A549 (cell line): ENCODE results near the gene MAP3K5. TPM values are rescaled to one million over a fixed set of nuclear protein-coding genes. Genes with fewer than 3 reads are reported as not detected.

ENCODE experiments used
- ATAC-seq, 2 experiments: fragments of 200-7000 bp in 1 of 2; fragments of >200 bp in 1 of 2; cut with Nextera tagmentation in 1 of 2; cut with Tn5 transposase in 1 of 2; 3 replicates each; pipeline versions ENCODE4 v1.8.0 to v1.9.1; 2018 to 2020; ENCODE audit warnings: mild to moderate bottlenecking in 1 of 2, moderate library complexity in 1 of 2
- CTCF ChIA-PET: fragments of 300-600 bp; sonication (Branson Sonifier 250); formaldehyde crosslinking; extraction: SDS; loops from one replicate; lab custom pipeline; 2021; ENCODE audit warnings: antibody characterized with exemption, inconsistent platforms; lab: Yijun Ruan, JAX
- POLR2A ChIA-PET: fragments of 350-600 bp; formaldehyde crosslinking; extraction: SDS; loops from one replicate; lab custom pipeline; 2021; ENCODE audit warnings: antibody characterized with exemption, inconsistent platforms; lab: Yijun Ruan, JAX
- DNase-seq, 2 experiments: peaks; one replicate each; pipeline versions ENCODE4 v3.0.0 to v3.0.0-alpha.2; 2011 to 2016; ENCODE audit warnings: low read depth in 1 of 2, low spot score in 1 of 2
- FAIRE-seq: peaks from 2 replicates; lab custom pipeline; 2011; peaks lifted over from hg19 to GRCh38; lab: Jason Lieb, UNC
- H3K27ac ChIP-seq, 2 experiments: fragments of >200 bp; sonication (Bioruptor Twin); formaldehyde crosslinking; 3 replicates each; pipeline ENCODE4 v1.5.1; 2016 to 2017
- H3K4me1 ChIP-seq: fragments of >200 bp; sonication (Bioruptor Twin); formaldehyde crosslinking; 3 replicates; pipeline ENCODE4 v1.6.1; 2016
- H3K4me2 ChIP-seq: fragments of >200 bp; sonication (Bioruptor Twin); formaldehyde crosslinking; 3 replicates; pipeline ENCODE4 v1.6.1; 2016
- H3K4me3 ChIP-seq: fragments of >200 bp; sonication (Bioruptor Twin); formaldehyde crosslinking; 3 replicates; pipeline ENCODE4 v1.5.1; 2016
- H3K9me3 ChIP-seq: fragments of >200 bp; sonication (Bioruptor Twin); formaldehyde crosslinking; 3 replicates; pipeline ENCODE4 v1.6.1; 2016
- CBX8 ChIP-seq: fragments of 200-600 bp; sonication (generic); IDR thresholded peaks from 2 replicates; pipeline ENCODE4 v1.6.1; 2016
- CEBPB ChIP-seq, 2 experiments: fragments of >200 bp in 1 of 2; sonication (Bioruptor Twin) in 1 of 2; formaldehyde crosslinking in 1 of 2; IDR thresholded peaks; 2 replicates each; pipeline ENCODE4 v1.6.1; 2012 to 2016
- CHD2 ChIP-seq: fragments of 150-350 bp; IDR thresholded peaks from 2 replicates; pipeline ENCODE4 v1.6.1; 2014; ENCODE audit warnings: low read length; ENCODE audit not compliant: partially characterized antibody
- EHMT2 ChIP-seq: fragments of 200-600 bp; sonication (generic); IDR thresholded peaks from 2 replicates; pipeline ENCODE4 v1.6.1; 2016; ENCODE audit warnings: antibody characterized with exemption, low read depth, mild to moderate bottlenecking, moderate library complexity
- FOSB ChIP-seq: fragments of 250-450 bp; sonication (Bioruptor Pico); IDR thresholded peaks from 2 replicates; pipeline ENCODE4 v1.5.0; 2020; ENCODE audit warnings: mild to moderate bottlenecking, moderate library complexity
- FOSL2 ChIP-seq, 2 experiments: fragments of 450-650 bp in 1 of 2; fragments of >200 bp in 1 of 2; sonication (Bioruptor Twin) in 1 of 2; formaldehyde crosslinking; IDR thresholded peaks; 2 replicates each; pipeline versions ENCODE4 v1.5.0 to v1.6.1; 2016 to 2020; ENCODE audit warnings: mild to moderate bottlenecking in 1 of 2, moderate library complexity in 1 of 2
- GATA3 ChIP-seq: IDR thresholded peaks from 2 replicates; pipeline ENCODE4 v1.6.1; 2012; ENCODE audit warnings: borderline replicate concordance
- HDAC2 ChIP-seq: fragments of 200-600 bp; sonication (generic); IDR thresholded peaks from 2 replicates; pipeline ENCODE4 v1.6.1; 2016
- KDM1A ChIP-seq: fragments of 200-600 bp; sonication (generic); IDR thresholded peaks from 2 replicates; pipeline ENCODE4 v1.6.1; 2016; ENCODE audit warnings: low read depth, mild to moderate bottlenecking
- KDM5A ChIP-seq: fragments of 200-600 bp; sonication (generic); IDR thresholded peaks from 2 replicates; pipeline ENCODE4 v1.6.1; 2016; ENCODE audit warnings: antibody characterized with exemption, mild to moderate bottlenecking
- RARB ChIP-seq: fragments of 250-450 bp; sonication (Bioruptor Pico); IDR thresholded peaks from 2 replicates; pipeline ENCODE4 v1.8.0; 2021; ENCODE audit warnings: mild to moderate bottlenecking, moderate library complexity
- RFX5 ChIP-seq: fragments of 450-650 bp; IDR thresholded peaks from 2 replicates; pipeline ENCODE4 v1.7.1; 2014; ENCODE audit warnings: antibody characterized with exemption, mild to moderate bottlenecking, moderate library complexity
- RNF2 ChIP-seq: fragments of 200-600 bp; sonication (generic); IDR thresholded peaks from 2 replicates; pipeline ENCODE4 v1.6.1; 2016; ENCODE audit warnings: low read depth, mild to moderate bottlenecking, antibody characterized with exemption, moderate library complexity, borderline replicate concordance
- SMC3 ChIP-seq: fragments of >200 bp; sonication (Bioruptor Twin); formaldehyde crosslinking; IDR thresholded peaks from 3 replicates; pipeline ENCODE4 v1.6.1; 2018; ENCODE audit warnings: inconsistent platforms
- TFCP2L1 ChIP-seq: fragments of 250-450 bp; sonication (Bioruptor Pico); IDR thresholded peaks from 2 replicates; pipeline ENCODE4 v1.5.0; 2021; ENCODE audit warnings: mild to moderate bottlenecking
- ZSCAN20 ChIP-seq: fragments of 250-450 bp; sonication (Bioruptor Pico); IDR thresholded peaks from 2 replicates; pipeline ENCODE4 v1.8.0; 2022; ENCODE audit warnings: mild to moderate bottlenecking, moderate library complexity
- WGBS: methylation state at CpG from one replicate; pipeline ENCODE4 v1.1.6; 2017; ENCODE audit errors: missing lambda C conversion rate; 5-methylcytosine and 5-hydroxymethylcytosine counted together
- polyA plus RNA-seq, 4 experiments: library from polyadenylated mRNA; depleted of rRNA in 3 of 4; stranded (reverse); fragments of >200 nt; fragmentation: RNase III in 1 of 4; extraction: RNeasy Plus Mini Kit Qiagen cat#74134 plus additional on column Dnase treatment in 1 of 4; gene quantifications; 2 replicates in 3 of 4; 3 replicates in 1 of 4; pipeline ENCODE4 v1.2.3, GENCODE V29; 2011 to 2017
- TF ChIP-seq, protein P1 (sequence below): fragments of >200 bp; sonication (Bioruptor Twin); formaldehyde crosslinking; IDR thresholded peaks from 3 replicates; pipeline ENCODE4 v1.6.1; 2016
- TF ChIP-seq, protein P2 (sequence below): fragments of 200-600 bp; sonication (generic); IDR thresholded peaks from 2 replicates; pipeline ENCODE4 v1.6.1; 2016; ENCODE audit warnings: antibody characterized with exemption, mild to moderate bottlenecking, moderate library complexity
- TF ChIP-seq, protein P3 (sequence below): fragments of 250-450 bp; sonication (Bioruptor Pico); IDR thresholded peaks from 2 replicates; pipeline ENCODE4 v1.5.0; 2020; ENCODE audit warnings: low read depth, mild to moderate bottlenecking, moderate library complexity
- TF ChIP-seq, protein P4 (sequence below): fragments of 450-650 bp; IDR thresholded peaks from 2 replicates; pipeline ENCODE4 v1.6.1; 2014; ENCODE audit warnings: antibody characterized with exemption

The MAP3K5 gene
- polyA plus RNA-seq, 2 of the 4 experiments (the other 2 are of a cell fraction) = 2.1 to 4.1 TPM

DNA sequence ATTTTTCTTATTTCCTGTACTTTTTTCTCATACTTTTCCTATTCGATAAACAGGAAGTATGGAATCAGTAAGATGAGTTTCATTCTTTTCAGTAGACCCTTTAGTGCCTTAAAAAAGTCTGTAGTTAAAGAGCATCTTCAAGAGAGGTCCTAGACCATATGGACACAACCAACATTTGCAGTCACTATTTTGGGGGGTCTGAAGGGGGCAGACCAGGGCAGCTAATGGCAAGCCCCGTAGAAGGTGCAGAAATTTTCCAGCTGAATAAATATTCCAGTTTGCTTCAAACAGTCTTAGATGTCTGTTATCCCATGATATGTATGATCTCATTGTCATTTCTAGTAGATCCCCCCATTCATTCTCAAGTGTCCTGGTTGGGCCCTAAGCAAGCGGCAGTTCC, 52.8 kb downstream of the MAP3K5 start:
- DNase-seq = no peak
- Histone ChIP-seq H3K4me1 (0 out of 3 replicates have a peak, but pooled peaks cover 2% of the 10 kb centered on the region), H3K9me3 (no peaks in the 10 kb centered on the region), H3K27ac (no peak overlapping the region), H3K4me3 (no peak overlapping the region), H3K4me2 (no peak overlapping the region)
- no peak for FAIRE-seq
- TF ChIP-seq FOSL2 (IDR thresholded peaks at IDR 0.05) (no peak), FOSL2 (CRISPR knock-in tag; IDR thresholded peaks at IDR 0.05) (no peak), CHD2 (no peak), GATA3 (no peak), ZSCAN20 (CRISPR knock-in tag) (no peak), RFX5 (no peak), CBX8 (no peak), EHMT2 (no peak), KDM5A (no peak), RNF2 (no peak), KDM1A (no peak)
- TF ChIP-seq, protein P1, sequence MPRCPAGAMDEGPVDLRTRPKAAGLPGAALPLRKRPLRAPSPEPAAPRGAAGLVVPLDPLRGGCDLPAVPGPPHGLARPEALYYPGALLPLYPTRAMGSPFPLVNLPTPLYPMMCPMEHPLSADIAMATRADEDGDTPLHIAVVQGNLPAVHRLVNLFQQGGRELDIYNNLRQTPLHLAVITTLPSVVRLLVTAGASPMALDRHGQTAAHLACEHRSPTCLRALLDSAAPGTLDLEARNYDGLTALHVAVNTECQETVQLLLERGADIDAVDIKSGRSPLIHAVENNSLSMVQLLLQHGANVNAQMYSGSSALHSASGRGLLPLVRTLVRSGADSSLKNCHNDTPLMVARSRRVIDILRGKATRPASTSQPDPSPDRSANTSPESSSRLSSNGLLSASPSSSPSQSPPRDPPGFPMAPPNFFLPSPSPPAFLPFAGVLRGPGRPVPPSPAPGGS = no peak
- TF ChIP-seq, protein P2, sequence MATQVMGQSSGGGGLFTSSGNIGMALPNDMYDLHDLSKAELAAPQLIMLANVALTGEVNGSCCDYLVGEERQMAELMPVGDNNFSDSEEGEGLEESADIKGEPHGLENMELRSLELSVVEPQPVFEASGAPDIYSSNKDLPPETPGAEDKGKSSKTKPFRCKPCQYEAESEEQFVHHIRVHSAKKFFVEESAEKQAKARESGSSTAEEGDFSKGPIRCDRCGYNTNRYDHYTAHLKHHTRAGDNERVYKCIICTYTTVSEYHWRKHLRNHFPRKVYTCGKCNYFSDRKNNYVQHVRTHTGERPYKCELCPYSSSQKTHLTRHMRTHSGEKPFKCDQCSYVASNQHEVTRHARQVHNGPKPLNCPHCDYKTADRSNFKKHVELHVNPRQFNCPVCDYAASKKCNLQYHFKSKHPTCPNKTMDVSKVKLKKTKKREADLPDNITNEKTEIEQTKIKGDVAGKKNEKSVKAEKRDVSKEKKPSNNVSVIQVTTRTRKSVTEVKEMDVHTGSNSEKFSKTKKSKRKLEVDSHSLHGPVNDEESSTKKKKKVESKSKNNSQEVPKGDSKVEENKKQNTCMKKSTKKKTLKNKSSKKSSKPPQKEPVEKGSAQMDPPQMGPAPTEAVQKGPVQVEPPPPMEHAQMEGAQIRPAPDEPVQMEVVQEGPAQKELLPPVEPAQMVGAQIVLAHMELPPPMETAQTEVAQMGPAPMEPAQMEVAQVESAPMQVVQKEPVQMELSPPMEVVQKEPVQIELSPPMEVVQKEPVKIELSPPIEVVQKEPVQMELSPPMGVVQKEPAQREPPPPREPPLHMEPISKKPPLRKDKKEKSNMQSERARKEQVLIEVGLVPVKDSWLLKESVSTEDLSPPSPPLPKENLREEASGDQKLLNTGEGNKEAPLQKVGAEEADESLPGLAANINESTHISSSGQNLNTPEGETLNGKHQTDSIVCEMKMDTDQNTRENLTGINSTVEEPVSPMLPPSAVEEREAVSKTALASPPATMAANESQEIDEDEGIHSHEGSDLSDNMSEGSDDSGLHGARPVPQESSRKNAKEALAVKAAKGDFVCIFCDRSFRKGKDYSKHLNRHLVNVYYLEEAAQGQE = no peak
- TF ChIP-seq, protein P3, sequence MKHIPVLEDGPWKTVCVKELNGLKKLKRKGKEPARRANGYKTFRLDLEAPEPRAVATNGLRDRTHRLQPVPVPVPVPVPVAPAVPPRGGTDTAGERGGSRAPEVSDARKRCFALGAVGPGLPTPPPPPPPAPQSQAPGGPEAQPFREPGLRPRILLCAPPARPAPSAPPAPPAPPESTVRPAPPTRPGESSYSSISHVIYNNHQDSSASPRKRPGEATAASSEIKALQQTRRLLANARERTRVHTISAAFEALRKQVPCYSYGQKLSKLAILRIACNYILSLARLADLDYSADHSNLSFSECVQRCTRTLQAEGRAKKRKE = no peak
- TF ChIP-seq, protein P4, sequence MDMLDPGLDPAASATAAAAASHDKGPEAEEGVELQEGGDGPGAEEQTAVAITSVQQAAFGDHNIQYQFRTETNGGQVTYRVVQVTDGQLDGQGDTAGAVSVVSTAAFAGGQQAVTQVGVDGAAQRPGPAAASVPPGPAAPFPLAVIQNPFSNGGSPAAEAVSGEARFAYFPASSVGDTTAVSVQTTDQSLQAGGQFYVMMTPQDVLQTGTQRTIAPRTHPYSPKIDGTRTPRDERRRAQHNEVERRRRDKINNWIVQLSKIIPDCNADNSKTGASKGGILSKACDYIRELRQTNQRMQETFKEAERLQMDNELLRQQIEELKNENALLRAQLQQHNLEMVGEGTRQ = no peak
- ChIA-PET CTCF (interaction anchor here (0.7 to 0.9 kb wide), 2 partner anchors 52 to 380 kb away, joined by 3 read pairs; partner anchors contain the start of gene MAP3K5), POLR2A (no interaction called here)
- 91% methylated on average over 3 of the region's 3 CpGs for WGBS
- no peak for ATAC-seq

DNA sequence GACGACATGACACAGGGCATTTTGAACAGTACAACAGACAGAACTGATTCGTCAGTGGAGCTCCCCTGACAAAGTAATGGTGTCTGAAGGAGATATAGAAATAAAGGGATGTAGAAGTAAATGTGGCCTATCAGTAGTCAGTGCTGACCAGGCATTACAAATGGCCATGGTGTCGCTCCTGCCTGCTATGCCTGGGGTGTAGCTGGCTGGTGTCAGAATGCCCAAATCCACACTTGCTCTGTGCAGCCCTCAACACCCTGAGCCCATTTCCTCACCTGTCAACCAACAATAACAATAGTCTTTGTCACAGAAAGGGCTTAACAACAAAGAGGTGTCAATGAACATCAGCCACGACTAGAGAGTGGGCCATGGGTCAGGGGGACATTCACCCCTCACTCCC, 53.2 kb downstream of the MAP3K5 start:
- DNase-seq (no peak), ATAC-seq (no peak)
- TF ChIP-seq CHD2 (no peak), RARB (CRISPR knock-in tag) (no peak), TFCP2L1 (CRISPR knock-in tag) (no peak), CEBPB (IDR thresholded peaks at IDR 0.05) (no peak), CBX8 (no peak), HDAC2 (no peak), FOSB (no peak), SMC3 (no peak)
- TF ChIP-seq, protein P4 = no peak
- TF ChIP-seq, protein P1 = no peak

More for the DNA sequence above, 53.2 kb downstream of the MAP3K5 start:
- Histone ChIP-seq H3K4me3 (no peak overlapping the region), H3K27ac (no peak overlapping the region), H3K9me3 (no peaks in the 10 kb centered on the region), H3K4me1 (0 out of 3 replicates have a peak, but pooled peaks cover 2% of the 10 kb centered on the region), H3K4me2 (no peak overlapping the region)
- ChIA-PET POLR2A (no interaction called here), CTCF (interaction anchor here (0.7 kb wide), 1 partner anchor 380 kb away, joined by 3 read pairs; no protein-coding TSS in a partner anchor)
- FAIRE-seq = no peak
- WGBS = 83% methylated on average over 4 of the region's 4 CpGs
